ENCODE data around the gene TMEM255B.

Gene TMEM255B

GRCh38 chr13:113734826-113735125 is 24.2 kb upstream of the TMEM255B start:
- Histone ChIP-seq H2AFZ (ENCODE audit: low read length) (no peak overlapping the region), H3K4me2 (ENCODE audit: low read length) (no peak overlapping the region), H3K27me3 (ENCODE audit: insufficient read depth, low read length) (peaks cover under 1% of the 10 kb centered on the region; the same call in 1 of the 2 replicates), H3K9me3 (ENCODE audit: low read length) (no peaks in the 10 kb centered on the region), H3K36me3 (ENCODE audit: insufficient read depth, low read length) (no peaks in the 10 kb centered on the region), H4K20me1 (ENCODE audit: insufficient read depth, low read length) (no peaks in the 10 kb centered on the region), H3K27ac (ENCODE audit: low read depth, low read length, poor library complexity, severe bottlenecking) (no peak overlapping the region), H3F3A (ENCODE audit: insufficient read depth, low read length) (peaks cover 9% of the 10 kb centered on the region; the same call in 1 of the 2 replicates), H3K4me1 (ENCODE audit: insufficient read depth, low read length, severe bottlenecking) (no peaks in the 10 kb centered on the region), H3K9me2 (ENCODE audit: low read depth, low read length) (no peaks in the 10 kb centered on the region), H3K79me2 (ENCODE audit: insufficient read depth, low read length) (no peaks in the 10 kb centered on the region), H3K4me3 (ENCODE audit: low read depth, low read length, poor library complexity, severe bottlenecking) (no peak overlapping the region), H3K9ac (ENCODE audit: low read length) (no peak overlapping the region)
- TF ChIP-seq EZH2 (IDR thresholded peaks at IDR 0.05; ENCODE audit: borderline replicate concordance, low read length) (no peak), CTCF (IDR thresholded peaks at IDR 0.05; ENCODE audit: low read length) (no peak)

GRCh38 chr13:113735194-113735593 is 23.8 kb upstream of the TMEM255B start:
- Histone ChIP-seq H3K4me3 (ENCODE audit: low read depth, low read length, poor library complexity, severe bottlenecking) (no peak overlapping the region), H3K4me2 (ENCODE audit: low read length) (no peak overlapping the region), H3K9ac (ENCODE audit: low read length) (no peak overlapping the region), H4K20me1 (ENCODE audit: insufficient read depth, low read length) (no peaks in the 10 kb centered on the region), H3K36me3 (ENCODE audit: insufficient read depth, low read length) (no peaks in the 10 kb centered on the region), H3K9me2 (ENCODE audit: low read depth, low read length) (no peaks in the 10 kb centered on the region), H3K27me3 (ENCODE audit: insufficient read depth, low read length) (no peaks in the 10 kb centered on the region), H3K4me1 (ENCODE audit: insufficient read depth, low read length, severe bottlenecking) (no peaks in the 10 kb centered on the region), H3K27ac (ENCODE audit: low read depth, low read length, poor library complexity, severe bottlenecking) (no peak overlapping the region), H3F3A (ENCODE audit: insufficient read depth, low read length) (peaks cover 9% of the 10 kb centered on the region; the same call in 1 of the 2 replicates), H3K9me3 (ENCODE audit: low read length) (no peaks in the 10 kb centered on the region), H3K79me2 (ENCODE audit: insufficient read depth, low read length) (no peaks in the 10 kb centered on the region), H2AFZ (ENCODE audit: low read length) (no peak overlapping the region)
- TF ChIP-seq CTCF (IDR thresholded peaks at IDR 0.05; ENCODE audit: low read length): no peak
- no peak for TF ChIP-seq EZH2 (IDR thresholded peaks at IDR 0.05; ENCODE audit: borderline replicate concordance, low read length)

- H2AFZ ChIP-seq (ENCODE audit: low read length): no peak overlapping the region
- peaks cover 9% of the 10 kb centered on the region; the same call in 1 of the 2 replicates for H3F3A ChIP-seq (ENCODE audit: insufficient read depth, low read length)
- H3K4me3 ChIP-seq (ENCODE audit: low read depth, low read length, poor library complexity, severe bottlenecking): no peak overlapping the region
- no peak overlapping the region for H3K27ac ChIP-seq (ENCODE audit: low read depth, low read length, poor library complexity, severe bottlenecking)
- H3K79me2 ChIP-seq (ENCODE audit: insufficient read depth, low read length): no peaks in the 10 kb centered on the region
- H3K9me3 ChIP-seq (ENCODE audit: low read length): no peaks in the 10 kb centered on the region
- no peaks in the 10 kb centered on the region for H3K9me2 ChIP-seq (ENCODE audit: low read depth, low read length)
- no peak for TF ChIP-seq EZH2 (IDR thresholded peaks at IDR 0.05; ENCODE audit: borderline replicate concordance, low read length)
- no peak for TF ChIP-seq CTCF (IDR thresholded peaks at IDR 0.05; ENCODE audit: low read length)
- H3K36me3 ChIP-seq (ENCODE audit: insufficient read depth, low read length): no peaks in the 10 kb centered on the region
- H3K9ac ChIP-seq (ENCODE audit: low read length): no peak overlapping the region
- no peaks in the 10 kb centered on the region for H3K4me1 ChIP-seq (ENCODE audit: insufficient read depth, low read length, severe bottlenecking)
- no peak overlapping the region for H3K4me2 ChIP-seq (ENCODE audit: low read length)
- H3K27me3 ChIP-seq (ENCODE audit: insufficient read depth, low read length): no peaks in the 10 kb centered on the region
- H4K20me1 ChIP-seq (ENCODE audit: insufficient read depth, low read length): no peaks in the 10 kb centered on the region
These were observed 23.3 kb upstream of the TMEM255B start for GRCh38 chr13:113735750-113736149.

Measured in OCI-LY1 (cell line).